ENCODE results near the gene LRP11.

The LRP11 gene

GRCh38 chr6:149861603-149862423, 2.3 kb downstream of the LRP11 start (continued):
- peak; percentile 23; the same call in 1 of the 2 replicates for TF ChIP-seq EGR2 (tag by site-specific recombination; IDR thresholded peaks at IDR 0.05; ENCODE audit: low read depth)

DNA sequence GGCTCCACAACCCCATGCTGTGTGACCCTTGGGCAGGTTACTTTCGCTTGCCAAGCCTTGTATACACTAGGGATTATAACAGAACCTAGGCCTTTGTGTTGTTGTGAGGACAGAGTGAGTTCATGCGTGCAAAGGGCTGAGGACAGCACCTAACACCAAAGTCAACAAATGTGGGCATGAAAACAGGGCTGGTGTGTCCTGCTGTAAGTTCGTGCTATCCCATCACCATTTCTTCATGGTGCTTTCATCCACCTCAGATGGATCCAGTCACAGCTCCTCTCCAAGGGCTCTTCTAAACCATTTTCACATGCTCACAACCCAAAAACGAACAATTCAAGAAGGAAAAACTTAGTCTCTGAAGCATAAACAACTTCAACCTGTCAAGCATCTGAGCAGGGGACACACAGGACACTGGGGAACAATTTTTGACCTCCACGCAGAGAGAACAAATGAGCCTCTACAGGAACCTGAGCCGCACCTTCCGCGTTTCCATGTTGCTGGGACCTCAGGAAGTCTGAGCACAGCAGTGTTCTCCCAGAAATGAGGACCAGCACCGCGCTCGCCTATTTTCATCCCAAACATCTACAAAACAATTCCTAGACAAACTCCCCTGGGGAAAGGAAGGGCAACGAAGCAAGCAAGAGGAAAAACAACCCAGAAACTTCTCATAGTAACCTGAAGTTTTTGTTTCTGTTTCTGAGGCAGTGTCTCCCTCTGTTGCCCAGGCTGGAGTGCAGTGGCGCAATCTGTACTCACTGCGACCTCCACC, 3.1 kb downstream of the LRP11 start:
- ChIA-PET POLR2A (interaction anchor here (1.1 kb wide), 1 partner anchor 144 kb away, joined by 5 read pairs; the partner anchor contains the start of gene LATS1), CTCF (interaction anchor here (0.6 to 1.9 kb wide), 9 partner anchors 11 to 129 kb away, joined by 3 to 12 read pairs (median 4); no protein-coding TSS in a partner anchor)
- Histone ChIP-seq H3K4me3 (ENCODE audit: low read depth, low read length) (no peak overlapping the region), H3K9me3 (ENCODE audit: control insufficient read depth, insufficient read depth, low read depth, low read length) (no peaks in the 10 kb centered on the region), H3K36me3 (ENCODE audit: control insufficient read depth in 2 of 2, insufficient read depth in 1 of 2, low read length in 2 of 2) (peaks cover 0 to 4% of the 10 kb centered on the region in 2 experiments; a peak in 2 of 3 replicates), H3K27ac (ENCODE audit: extremely low read depth, low read depth, low read length) (peak overlapping the region; percentile 8; the same call in 1 of the 2 replicates), H3K4me1 (ENCODE audit: control insufficient read depth, insufficient read depth, low read length) (peaks cover 46% of the 10 kb centered on the region)
- TF ChIP-seq ZSCAN16 (tag by site-specific recombination; IDR thresholded peaks at IDR 0.05) (no peak), ZNF121 (tag by site-specific recombination; IDR thresholded peaks at IDR 0.05) (peak; percentile 69; the same call in 1 of the 2 replicates), ZIC2 (tag by site-specific recombination; IDR thresholded peaks at IDR 0.05) (no peak), ZNF404 (tag by site-specific recombination; IDR thresholded peaks at IDR 0.05) (no peak), ZNF174 (tag by site-specific recombination; IDR thresholded peaks at IDR 0.05) (no peak), ZNF830 (tag by site-specific recombination; IDR thresholded peaks at IDR 0.05; ENCODE audit: low read depth) (no peak), ZNF654 (tag by site-specific recombination; IDR thresholded peaks at IDR 0.05; ENCODE audit: low read depth) (peak; percentile 45), SCRT2 (tag by site-specific recombination; IDR thresholded peaks at IDR 0.05) (no peak), GFI1B (tag by site-specific recombination; IDR thresholded peaks at IDR 0.05) (no peak), ZNF223 (tag by site-specific recombination; IDR thresholded peaks at IDR 0.05) (no peak), SP3 (tag by site-specific recombination; IDR thresholded peaks at IDR 0.05) (no peak), REST (tag by site-specific recombination; IDR thresholded peaks at IDR 0.05) (0 out of 2 replicates have a peak, but pooled peaks have one; percentile 33), ZNF140 (tag by site-specific recombination; IDR thresholded peaks at IDR 0.05) (no peak), OVOL3 (tag by site-specific recombination; IDR thresholded peaks at IDR 0.05) (no peak)
- TF ChIP-seq, protein P1, sequence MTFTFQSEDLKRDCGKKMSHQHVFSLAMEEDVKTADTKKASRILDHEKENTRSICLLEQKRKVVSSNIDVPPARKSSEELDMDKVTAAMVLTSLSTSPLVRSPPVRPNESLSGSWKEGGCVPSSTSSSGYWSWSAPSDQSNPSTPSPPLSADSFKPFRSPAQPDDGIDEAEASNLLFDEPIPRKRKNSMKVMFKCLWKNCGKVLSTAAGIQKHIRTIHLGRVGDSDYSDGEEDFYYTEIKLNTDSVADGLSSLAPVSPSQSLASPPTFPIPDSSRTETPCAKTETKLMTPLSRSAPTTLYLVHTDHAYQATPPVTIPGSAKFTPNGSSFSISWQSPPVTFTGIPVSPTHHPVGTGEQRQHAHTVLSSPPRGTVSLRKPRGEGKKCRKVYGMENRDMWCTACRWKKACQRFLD (tag by site-specific recombination; IDR thresholded peaks at IDR 0.05), result no peak
- TF ChIP-seq, protein P2, sequence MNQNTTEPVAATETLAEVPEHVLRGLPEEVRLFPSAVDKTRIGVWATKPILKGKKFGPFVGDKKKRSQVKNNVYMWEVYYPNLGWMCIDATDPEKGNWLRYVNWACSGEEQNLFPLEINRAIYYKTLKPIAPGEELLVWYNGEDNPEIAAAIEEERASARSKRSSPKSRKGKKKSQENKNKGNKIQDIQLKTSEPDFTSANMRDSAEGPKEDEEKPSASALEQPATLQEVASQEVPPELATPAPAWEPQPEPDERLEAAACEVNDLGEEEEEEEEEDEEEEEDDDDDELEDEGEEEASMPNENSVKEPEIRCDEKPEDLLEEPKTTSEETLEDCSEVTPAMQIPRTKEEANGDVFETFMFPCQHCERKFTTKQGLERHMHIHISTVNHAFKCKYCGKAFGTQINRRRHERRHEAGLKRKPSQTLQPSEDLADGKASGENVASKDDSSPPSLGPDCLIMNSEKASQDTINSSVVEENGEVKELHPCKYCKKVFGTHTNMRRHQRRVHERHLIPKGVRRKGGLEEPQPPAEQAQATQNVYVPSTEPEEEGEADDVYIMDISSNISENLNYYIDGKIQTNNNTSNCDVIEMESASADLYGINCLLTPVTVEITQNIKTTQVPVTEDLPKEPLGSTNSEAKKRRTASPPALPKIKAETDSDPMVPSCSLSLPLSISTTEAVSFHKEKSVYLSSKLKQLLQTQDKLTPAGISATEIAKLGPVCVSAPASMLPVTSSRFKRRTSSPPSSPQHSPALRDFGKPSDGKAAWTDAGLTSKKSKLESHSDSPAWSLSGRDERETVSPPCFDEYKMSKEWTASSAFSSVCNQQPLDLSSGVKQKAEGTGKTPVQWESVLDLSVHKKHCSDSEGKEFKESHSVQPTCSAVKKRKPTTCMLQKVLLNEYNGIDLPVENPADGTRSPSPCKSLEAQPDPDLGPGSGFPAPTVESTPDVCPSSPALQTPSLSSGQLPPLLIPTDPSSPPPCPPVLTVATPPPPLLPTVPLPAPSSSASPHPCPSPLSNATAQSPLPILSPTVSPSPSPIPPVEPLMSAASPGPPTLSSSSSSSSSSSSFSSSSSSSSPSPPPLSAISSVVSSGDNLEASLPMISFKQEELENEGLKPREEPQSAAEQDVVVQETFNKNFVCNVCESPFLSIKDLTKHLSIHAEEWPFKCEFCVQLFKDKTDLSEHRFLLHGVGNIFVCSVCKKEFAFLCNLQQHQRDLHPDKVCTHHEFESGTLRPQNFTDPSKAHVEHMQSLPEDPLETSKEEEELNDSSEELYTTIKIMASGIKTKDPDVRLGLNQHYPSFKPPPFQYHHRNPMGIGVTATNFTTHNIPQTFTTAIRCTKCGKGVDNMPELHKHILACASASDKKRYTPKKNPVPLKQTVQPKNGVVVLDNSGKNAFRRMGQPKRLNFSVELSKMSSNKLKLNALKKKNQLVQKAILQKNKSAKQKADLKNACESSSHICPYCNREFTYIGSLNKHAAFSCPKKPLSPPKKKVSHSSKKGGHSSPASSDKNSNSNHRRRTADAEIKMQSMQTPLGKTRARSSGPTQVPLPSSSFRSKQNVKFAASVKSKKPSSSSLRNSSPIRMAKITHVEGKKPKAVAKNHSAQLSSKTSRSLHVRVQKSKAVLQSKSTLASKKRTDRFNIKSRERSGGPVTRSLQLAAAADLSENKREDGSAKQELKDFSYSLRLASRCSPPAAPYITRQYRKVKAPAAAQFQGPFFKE (tag by site-specific recombination; IDR thresholded peaks at IDR 0.05; ENCODE audit: borderline replicate concordance), result no peak
- TF ChIP-seq, protein P3, sequence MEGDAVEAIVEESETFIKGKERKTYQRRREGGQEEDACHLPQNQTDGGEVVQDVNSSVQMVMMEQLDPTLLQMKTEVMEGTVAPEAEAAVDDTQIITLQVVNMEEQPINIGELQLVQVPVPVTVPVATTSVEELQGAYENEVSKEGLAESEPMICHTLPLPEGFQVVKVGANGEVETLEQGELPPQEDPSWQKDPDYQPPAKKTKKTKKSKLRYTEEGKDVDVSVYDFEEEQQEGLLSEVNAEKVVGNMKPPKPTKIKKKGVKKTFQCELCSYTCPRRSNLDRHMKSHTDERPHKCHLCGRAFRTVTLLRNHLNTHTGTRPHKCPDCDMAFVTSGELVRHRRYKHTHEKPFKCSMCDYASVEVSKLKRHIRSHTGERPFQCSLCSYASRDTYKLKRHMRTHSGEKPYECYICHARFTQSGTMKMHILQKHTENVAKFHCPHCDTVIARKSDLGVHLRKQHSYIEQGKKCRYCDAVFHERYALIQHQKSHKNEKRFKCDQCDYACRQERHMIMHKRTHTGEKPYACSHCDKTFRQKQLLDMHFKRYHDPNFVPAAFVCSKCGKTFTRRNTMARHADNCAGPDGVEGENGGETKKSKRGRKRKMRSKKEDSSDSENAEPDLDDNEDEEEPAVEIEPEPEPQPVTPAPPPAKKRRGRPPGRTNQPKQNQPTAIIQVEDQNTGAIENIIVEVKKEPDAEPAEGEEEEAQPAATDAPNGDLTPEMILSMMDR (tag by site-specific recombination; IDR thresholded peaks at IDR 0.05), result peak; percentile 77; the same call in 1 of the 2 replicates
- TF ChIP-seq, protein P4, sequence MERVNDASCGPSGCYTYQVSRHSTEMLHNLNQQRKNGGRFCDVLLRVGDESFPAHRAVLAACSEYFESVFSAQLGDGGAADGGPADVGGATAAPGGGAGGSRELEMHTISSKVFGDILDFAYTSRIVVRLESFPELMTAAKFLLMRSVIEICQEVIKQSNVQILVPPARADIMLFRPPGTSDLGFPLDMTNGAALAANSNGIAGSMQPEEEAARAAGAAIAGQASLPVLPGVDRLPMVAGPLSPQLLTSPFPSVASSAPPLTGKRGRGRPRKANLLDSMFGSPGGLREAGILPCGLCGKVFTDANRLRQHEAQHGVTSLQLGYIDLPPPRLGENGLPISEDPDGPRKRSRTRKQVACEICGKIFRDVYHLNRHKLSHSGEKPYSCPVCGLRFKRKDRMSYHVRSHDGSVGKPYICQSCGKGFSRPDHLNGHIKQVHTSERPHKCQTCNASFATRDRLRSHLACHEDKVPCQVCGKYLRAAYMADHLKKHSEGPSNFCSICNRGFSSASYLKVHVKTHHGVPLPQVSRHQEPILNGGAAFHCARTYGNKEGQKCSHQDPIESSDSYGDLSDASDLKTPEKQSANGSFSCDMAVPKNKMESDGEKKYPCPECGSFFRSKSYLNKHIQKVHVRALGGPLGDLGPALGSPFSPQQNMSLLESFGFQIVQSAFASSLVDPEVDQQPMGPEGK (tag by site-specific recombination; IDR thresholded peaks at IDR 0.05), result no peak

All from HEK293 (cell line).